Right renal pelvis (tissue), 4 donors: ENCODE results near the gene GNAS-AS1. TPM values are rescaled to one million over a fixed set of nuclear protein-coding genes. Genes with fewer than 3 reads are reported as not detected.

Experiments used
- DNase-seq, 4 donors: peaks; one replicate each; pipeline ENCODE4 v3.0.0-alpha.2; 2013; ENCODE audit warnings: low read depth in 4 of 4, low spot score in 3 of 4, missing footprints in 1 of 4
- polyA plus RNA-seq, 4 donors: library from polyadenylated mRNA; unstranded; fragments of 120-200 nt; gene quantifications; one replicate each; pipeline ENCODE4 v1.2.1, GENCODE V29; 2013; ENCODE audit not compliant: insufficient read length in 4 of 4

GNAS-AS1 gene
- polyA plus RNA-seq, 4 donors: 0.63 to 1.3 (median 1.00) TPM

DNA sequence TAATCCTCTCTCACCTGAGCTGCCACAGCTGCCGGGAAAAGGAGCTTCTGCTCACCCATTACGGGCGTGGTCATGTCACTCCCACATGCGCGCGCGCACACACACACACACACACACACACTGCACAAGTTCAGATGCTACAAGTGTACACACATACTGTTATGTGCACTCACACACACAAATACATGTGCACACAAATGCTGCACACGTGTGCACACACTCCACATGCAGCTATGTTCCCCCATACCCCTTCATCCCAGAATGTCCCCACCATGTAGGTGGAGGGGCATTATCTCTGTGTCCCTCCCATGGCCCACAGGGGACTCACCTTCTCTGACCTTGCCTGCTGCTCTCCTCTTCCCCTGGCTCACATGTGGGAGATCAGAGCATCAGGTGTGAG lies 37.3 kb downstream of the GNAS-AS1 start:
- no peak for DNase-seq

DNA sequence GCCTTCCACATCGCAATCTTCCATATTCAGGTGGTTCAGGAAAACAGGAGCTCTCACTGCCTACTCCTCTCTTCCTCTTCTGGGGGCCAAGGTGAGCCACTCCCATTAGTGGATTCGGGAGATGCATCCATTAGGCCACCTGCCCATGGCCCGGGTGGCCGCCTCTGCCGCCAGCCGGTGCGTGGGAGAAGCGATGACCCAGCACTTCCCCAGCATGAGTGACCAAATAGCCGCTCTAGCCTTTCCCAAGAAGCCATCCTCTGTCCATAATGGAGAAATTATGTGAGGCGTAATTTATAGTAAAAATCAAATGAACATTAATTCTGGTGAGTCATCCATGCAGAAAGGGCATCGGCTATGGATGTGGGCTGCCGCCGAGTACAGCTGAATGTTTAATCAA lies 39.4 kb downstream of the GNAS-AS1 start:
- no peak for DNase-seq

DNA sequence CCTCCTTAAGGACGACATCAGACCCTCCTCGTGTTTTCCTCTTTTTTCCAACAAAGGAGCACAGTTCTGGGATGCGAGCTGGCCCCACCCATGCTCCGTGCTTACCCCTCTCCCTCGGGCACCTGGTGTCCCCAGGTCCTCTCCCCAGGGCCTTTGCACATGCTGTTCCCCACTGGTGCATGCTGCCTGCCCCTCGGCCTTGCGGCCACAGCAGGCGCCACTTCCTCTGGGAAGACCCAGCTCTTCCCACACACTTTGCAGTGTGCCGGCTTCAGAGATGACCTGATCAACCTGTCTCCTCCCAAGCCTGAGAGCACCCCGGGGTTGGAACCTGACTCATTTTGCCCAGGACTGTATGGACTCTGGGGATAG lies 39.8 kb downstream of the GNAS-AS1 start:
- no peak for DNase-seq

DNA sequence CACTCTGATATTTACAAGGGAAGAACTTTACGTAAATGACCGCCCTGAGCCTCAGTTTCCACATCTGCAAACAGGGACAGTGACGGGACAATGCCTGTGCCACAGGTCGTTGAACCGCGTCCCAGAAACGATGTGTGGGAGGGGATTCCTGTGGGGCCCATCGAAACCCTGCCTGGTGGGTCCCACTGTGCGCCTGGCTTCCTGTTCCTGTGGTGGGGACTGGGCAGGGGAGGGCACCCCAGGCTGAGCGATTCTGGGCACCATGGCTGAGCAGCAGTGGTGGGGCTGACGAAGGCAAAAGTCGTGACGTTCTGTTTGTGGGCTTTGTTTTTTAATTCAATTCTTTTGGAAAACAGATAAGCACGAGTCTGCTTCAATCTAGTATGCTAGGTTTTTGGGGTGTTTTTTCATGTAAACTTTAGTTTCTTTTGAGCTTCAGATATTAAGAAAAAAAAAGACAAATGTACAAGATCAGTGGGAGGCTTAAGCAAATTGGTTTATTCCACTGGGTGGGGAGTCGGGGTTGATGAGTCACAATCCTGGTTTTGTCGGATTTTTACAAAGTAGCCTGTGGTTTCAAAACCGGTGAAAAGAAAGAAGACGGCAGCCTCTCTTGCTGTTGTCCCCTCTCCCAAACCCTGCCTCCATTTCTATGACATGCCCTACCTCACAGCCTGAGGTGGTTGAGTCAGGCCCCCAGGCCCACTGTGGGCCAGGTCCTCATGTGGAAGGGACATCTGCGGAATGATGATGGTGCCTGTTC lies 40.4 kb downstream of the GNAS-AS1 start:
- DNase-seq: no peak

- DNase-seq: no peak
Measured at GRCh38 chr20:58808271-58809046, 42.2 kb downstream of the GNAS-AS1 start.

DNA sequence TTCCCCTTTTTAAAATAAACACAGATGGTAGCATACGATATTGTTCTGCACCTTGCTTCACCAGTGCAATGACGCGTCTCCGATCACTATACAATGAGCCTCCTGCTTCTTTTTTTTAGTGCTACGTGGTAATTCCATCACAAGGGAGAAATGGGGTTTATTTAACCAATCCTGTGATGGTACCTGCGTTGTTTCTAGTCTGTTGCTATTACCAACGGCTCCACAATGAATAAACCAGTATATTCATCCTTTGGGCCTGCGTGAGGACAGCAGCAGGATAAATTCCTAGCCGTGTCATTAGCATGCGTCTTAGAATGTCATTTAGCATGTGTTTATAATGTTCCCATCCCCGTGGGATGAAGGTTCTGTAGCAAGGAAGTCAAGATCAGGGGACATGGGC lies 42.9 kb downstream of the GNAS-AS1 start:
- no peak for DNase-seq

GRCh38 chr20:58803533-58803932 lies 47.2 kb downstream of the GNAS-AS1 start:
- DNase-seq: no peak

GRCh38 chr20:58802061-58802460 lies 48.6 kb downstream of the GNAS-AS1 start:
- DNase-seq: no peak

GRCh38 chr20:58800134-58800871 lies 50.4 kb downstream of the GNAS-AS1 start:
- DNase-seq: no peak

GRCh38 chr20:58797371-58798338 lies 53.0 kb downstream of the GNAS-AS1 start:
- DNase-seq: no peak

DNA sequence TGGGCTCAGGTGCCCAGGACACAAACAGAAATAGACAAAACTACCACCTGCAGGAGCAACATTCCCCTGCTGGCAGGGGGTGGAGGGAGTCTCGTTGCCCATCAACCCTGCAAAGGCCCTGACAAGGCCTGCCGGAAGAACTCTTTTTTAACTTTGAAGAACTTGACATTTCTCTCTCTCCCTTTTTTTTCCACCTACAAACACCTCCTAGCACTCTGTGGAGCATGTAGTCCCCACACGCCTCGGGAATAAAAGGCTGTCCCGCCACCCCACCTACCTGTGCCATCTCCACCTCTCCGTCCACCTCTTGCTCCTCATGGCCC lies 54.8 kb downstream of the GNAS-AS1 start:
- DNase-seq: no peak

DNA sequence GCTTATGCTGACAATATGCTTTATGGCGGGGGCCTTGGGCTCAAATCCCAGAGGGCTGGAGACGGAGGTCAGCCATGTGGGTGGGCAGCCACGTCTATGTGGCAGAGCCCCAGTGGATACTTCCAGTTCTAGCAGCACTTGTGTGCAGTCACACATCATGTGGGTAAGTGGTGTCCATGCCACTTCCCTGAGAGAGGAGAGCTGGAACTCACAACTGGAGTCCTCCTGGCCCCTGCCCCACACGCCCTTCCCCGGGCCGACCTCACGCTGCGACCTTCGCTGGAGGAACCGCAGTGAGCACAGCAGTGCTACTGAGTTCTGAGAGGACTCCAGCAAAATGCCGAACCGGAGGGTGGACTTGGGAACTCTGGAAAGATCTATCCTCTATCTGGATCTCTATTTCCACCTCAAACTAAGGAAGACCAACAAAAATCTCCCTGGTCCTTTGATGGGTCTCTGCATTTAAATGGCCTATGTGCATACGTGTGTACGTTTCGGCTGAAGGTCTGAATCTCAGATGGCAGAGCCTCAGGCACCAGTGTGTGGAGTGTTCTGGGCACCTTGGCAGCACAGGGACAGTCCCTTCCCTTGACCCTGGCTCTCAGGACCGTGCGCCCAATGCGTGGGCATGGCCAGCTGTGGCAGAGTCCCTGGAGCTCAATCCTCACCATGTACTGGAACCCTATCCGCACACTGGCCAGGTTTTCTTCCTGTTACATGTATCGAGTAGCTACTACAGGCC lies 55.4 kb downstream of the GNAS-AS1 start:
- DNase-seq: no peak

DNA sequence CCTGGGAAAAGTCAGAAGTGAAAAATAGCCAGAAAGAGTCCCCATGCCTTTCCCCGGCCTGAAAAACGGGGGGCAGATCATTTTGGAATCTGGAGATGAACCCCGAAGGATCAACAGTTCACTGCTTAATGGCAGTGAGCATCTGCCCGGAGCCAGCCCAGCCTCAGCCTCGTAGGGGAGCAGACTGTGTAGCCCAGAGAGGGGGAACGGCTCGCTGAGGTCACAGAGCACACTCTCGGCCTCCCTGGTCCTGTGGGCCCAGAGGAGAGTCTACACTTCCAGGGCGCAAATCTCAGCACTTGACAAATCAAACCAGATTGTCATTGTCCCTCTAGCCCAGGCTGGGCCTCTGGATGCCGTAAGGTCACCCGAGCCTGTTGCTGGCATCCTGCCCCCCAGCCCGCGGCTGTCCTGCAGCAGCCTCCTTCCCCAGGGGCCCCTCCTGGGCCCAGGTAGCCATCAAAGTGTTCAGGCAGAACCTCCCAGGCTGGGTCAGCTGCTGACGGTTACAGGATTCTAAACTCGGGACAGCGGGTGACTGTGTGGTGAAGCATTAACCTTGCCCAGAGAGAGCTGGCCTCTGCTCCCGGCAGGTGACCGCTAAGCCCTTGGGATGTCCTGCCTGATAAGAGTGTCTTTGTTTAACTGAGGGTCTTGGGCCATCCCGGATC lies 56.1 kb downstream of the GNAS-AS1 start:
- DNase-seq: no peak

GRCh38 chr20:58793512-58794420 lies 56.9 kb downstream of the GNAS-AS1 start:
- DNase-seq: no peak

- DNase-seq: no peak
Measured at GRCh38 chr20:58792426-58792825, 58.3 kb downstream of the GNAS-AS1 start.

- no peak for DNase-seq
Measured at GRCh38 chr20:58791286-58791685, 59.4 kb downstream of the GNAS-AS1 start.

DNA sequence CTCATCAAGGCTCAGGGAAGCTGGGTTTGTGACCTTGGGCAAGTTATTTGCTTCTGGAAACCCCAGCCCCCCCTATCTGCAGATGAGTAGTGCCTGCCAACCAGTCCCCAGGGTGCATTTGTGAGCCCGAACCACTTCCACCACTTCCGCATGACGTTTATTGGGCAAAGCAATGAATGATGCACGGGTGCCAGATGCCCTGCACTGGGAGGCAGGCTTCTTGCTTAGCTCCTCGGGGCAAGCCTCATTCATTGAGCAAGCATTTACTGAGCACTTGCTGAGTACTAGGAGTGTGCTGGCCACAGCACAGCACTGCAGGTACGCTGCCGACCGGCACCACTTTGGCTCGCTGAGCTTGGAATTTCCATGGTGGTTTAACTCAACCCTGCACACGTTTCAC lies 60.2 kb downstream of the GNAS-AS1 start:
- DNase-seq: no peak

DNA sequence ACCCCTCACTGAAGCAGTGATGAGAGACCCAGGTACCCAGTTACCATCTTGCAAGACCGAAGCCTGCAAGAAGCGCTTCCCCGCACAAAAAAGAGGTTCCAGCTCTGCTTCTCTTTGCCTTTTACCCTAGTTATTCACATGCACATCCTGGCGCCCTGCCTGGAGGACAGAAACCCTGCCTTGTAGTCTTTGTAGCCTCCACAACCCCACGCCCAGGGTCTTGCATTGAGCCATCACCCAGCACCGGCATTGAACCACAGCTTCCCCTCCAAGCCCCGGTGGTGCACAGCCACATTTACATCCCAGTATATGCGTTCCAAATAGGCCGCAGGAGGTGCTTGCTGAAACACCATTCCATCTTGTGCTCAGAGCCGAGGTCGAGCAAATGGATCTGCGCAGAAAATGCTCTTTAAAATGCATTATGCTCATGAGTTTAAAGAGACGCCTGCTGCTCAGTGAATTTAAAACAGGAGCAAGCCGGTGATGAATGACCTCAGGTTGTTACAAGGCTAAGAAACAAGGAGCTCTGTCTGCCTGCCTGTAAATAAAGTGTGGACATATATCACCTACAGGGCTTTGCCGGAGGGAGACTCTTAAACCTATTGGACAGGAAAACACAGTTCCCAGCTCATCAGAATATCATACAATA lies 61.7 kb downstream of the GNAS-AS1 start:
- DNase-seq: peak in 2 of 4 donors; percentile 20 to 22
